ENCODE measurements around the gene SDK1. TPM values are rescaled to one million over a fixed set of nuclear protein-coding genes. Genes with fewer than 3 reads are reported as not detected.

Gene SDK1
- total and polyA plus RNA-seq, 2 experiments from 2014 or later, result not detected

- Histone ChIP-seq H3K9me3 (ENCODE audit: low read depth) (no peaks in the 10 kb centered on the region), H4K20me1 (ENCODE audit: insufficient read depth) (no peaks in the 10 kb centered on the region), H3K36me3 (ENCODE audit: low read depth) (no peaks in the 10 kb centered on the region), H2AFZ (no peak overlapping the region), H3K27ac (no peak overlapping the region), H3K9ac (no peak overlapping the region), H3K4me3 (no peak overlapping the region), H3K27me3 (replicated peaks; ENCODE audit: insufficient read depth) (no peaks in the 10 kb centered on the region), H3K9me2 (ENCODE audit: insufficient read depth) (no peaks in the 10 kb centered on the region), H3F3A (ENCODE audit: insufficient read depth) (no peaks in the 10 kb centered on the region), H3K4me1 (ENCODE audit: insufficient read depth) (no peaks in the 10 kb centered on the region), H3K4me2 (ENCODE audit: unreplicated experiment) (no peak overlapping the region), H3K79me2 (ENCODE audit: insufficient read depth) (no peaks in the 10 kb centered on the region)
- 68 to 76% methylated on average over 26 to 30 of the region's 30 CpGs for WGBS, 2 experiments (ENCODE audit: low coverage in 1 of 2, low lambda C conversion rate in 2 of 2, missing lambda C conversion rate in 2 of 2)
- in situ Hi-C loops (cut with MboI), result no loop called here
- no peak for TF ChIP-seq EZH2 (IDR thresholded peaks at IDR 0.05; ENCODE audit: insufficient read depth, poor library complexity, severe bottlenecking)
- TF ChIP-seq EZH2phosphoT487 (IDR thresholded peaks at IDR 0.05; ENCODE audit: insufficient read depth, low read depth), result no peak
- no peak for DNase-seq
Observed at GRCh38 chr7:3942816-3943745, 642.0 kb downstream of the SDK1 start.

GRCh38 chr7:3943779-3944520, 642.9 kb downstream of the SDK1 start:
- in situ Hi-C loops (cut with MboI), result no loop called here
- no peaks in the 10 kb centered on the region for H3K27me3 ChIP-seq (replicated peaks; ENCODE audit: insufficient read depth)
- H3K27ac ChIP-seq, result no peak overlapping the region
- no peaks in the 10 kb centered on the region for H3K9me2 ChIP-seq (ENCODE audit: insufficient read depth)
- no peaks in the 10 kb centered on the region for H4K20me1 ChIP-seq (ENCODE audit: insufficient read depth)
- H3K4me2 ChIP-seq (ENCODE audit: unreplicated experiment), result no peak overlapping the region
- H3K36me3 ChIP-seq (ENCODE audit: low read depth), result no peaks in the 10 kb centered on the region
- no peaks in the 10 kb centered on the region for H3K9me3 ChIP-seq (ENCODE audit: low read depth)
- H2AFZ ChIP-seq, result no peak overlapping the region
- DNase-seq, result no peak
- H3K79me2 ChIP-seq (ENCODE audit: insufficient read depth), result no peaks in the 10 kb centered on the region
- H3K4me1 ChIP-seq (ENCODE audit: insufficient read depth), result no peaks in the 10 kb centered on the region
- no peak overlapping the region for H3K9ac ChIP-seq
- 42% methylated on average over 10 of the region's 10 CpGs for WGBS, 2 experiments (ENCODE audit: low coverage in 1 of 2, low lambda C conversion rate in 2 of 2, missing lambda C conversion rate in 2 of 2)
- H3F3A ChIP-seq (ENCODE audit: insufficient read depth), result no peaks in the 10 kb centered on the region
- TF ChIP-seq EZH2 (IDR thresholded peaks at IDR 0.05; ENCODE audit: insufficient read depth, poor library complexity, severe bottlenecking), result no peak
- TF ChIP-seq EZH2phosphoT487 (IDR thresholded peaks at IDR 0.05; ENCODE audit: insufficient read depth, low read depth), result no peak
- H3K4me3 ChIP-seq, result no peak overlapping the region

- no peaks in the 10 kb centered on the region for H3F3A ChIP-seq (ENCODE audit: insufficient read depth)
- H2AFZ ChIP-seq, result no peak overlapping the region
- TF ChIP-seq EZH2 (IDR thresholded peaks at IDR 0.05; ENCODE audit: insufficient read depth, poor library complexity, severe bottlenecking) (no peak), EZH2phosphoT487 (IDR thresholded peaks at IDR 0.05; ENCODE audit: insufficient read depth, low read depth) (no peak)
- no peaks in the 10 kb centered on the region for H3K9me3 ChIP-seq (ENCODE audit: low read depth)
- H3K4me2 ChIP-seq (ENCODE audit: unreplicated experiment), result no peak overlapping the region
- no peaks in the 10 kb centered on the region for H3K4me1 ChIP-seq (ENCODE audit: insufficient read depth)
- H3K79me2 ChIP-seq (ENCODE audit: insufficient read depth), result no peaks in the 10 kb centered on the region
- H4K20me1 ChIP-seq (ENCODE audit: insufficient read depth), result no peaks in the 10 kb centered on the region
- 75 to 76% methylated on average over 16 of the region's 16 CpGs for WGBS, 2 experiments (ENCODE audit: low coverage in 1 of 2, low lambda C conversion rate in 2 of 2, missing lambda C conversion rate in 2 of 2)
- no peak for DNase-seq
- in situ Hi-C loops (cut with MboI), result no loop called here
- H3K27me3 ChIP-seq (replicated peaks; ENCODE audit: insufficient read depth), result no peaks in the 10 kb centered on the region
- H3K4me3 ChIP-seq, result no peak overlapping the region
- no peaks in the 10 kb centered on the region for H3K9me2 ChIP-seq (ENCODE audit: insufficient read depth)
- H3K9ac ChIP-seq, result no peak overlapping the region
- no peaks in the 10 kb centered on the region for H3K36me3 ChIP-seq (ENCODE audit: low read depth)
- no peak overlapping the region for H3K27ac ChIP-seq
Observed at GRCh38 chr7:3949242-3949640, 648.2 kb downstream of the SDK1 start.

GRCh38 chr7:3950249-3950648, 649.2 kb downstream of the SDK1 start:
- no peaks in the 10 kb centered on the region for H3K9me3 ChIP-seq (ENCODE audit: low read depth)
- H4K20me1 ChIP-seq (ENCODE audit: insufficient read depth), result no peaks in the 10 kb centered on the region
- H2AFZ ChIP-seq, result no peak overlapping the region
- no peak overlapping the region for H3K27ac ChIP-seq
- no peaks in the 10 kb centered on the region for H3K4me1 ChIP-seq (ENCODE audit: insufficient read depth)
- H3K36me3 ChIP-seq (ENCODE audit: low read depth), result no peaks in the 10 kb centered on the region
- no peaks in the 10 kb centered on the region for H3K27me3 ChIP-seq (replicated peaks; ENCODE audit: insufficient read depth)
- TF ChIP-seq EZH2phosphoT487 (IDR thresholded peaks at IDR 0.05; ENCODE audit: insufficient read depth, low read depth) (no peak), EZH2 (IDR thresholded peaks at IDR 0.05; ENCODE audit: insufficient read depth, poor library complexity, severe bottlenecking) (no peak)
- H3F3A ChIP-seq (ENCODE audit: insufficient read depth), result no peaks in the 10 kb centered on the region
- no peaks in the 10 kb centered on the region for H3K9me2 ChIP-seq (ENCODE audit: insufficient read depth)
- no peak overlapping the region for H3K4me3 ChIP-seq
- no peak for DNase-seq
- 62 to 67% methylated on average over 5 of the region's 5 CpGs for WGBS, 2 experiments (ENCODE audit: low coverage in 1 of 2, low lambda C conversion rate in 2 of 2, missing lambda C conversion rate in 2 of 2)
- no peak overlapping the region for H3K4me2 ChIP-seq (ENCODE audit: unreplicated experiment)
- no peaks in the 10 kb centered on the region for H3K79me2 ChIP-seq (ENCODE audit: insufficient read depth)
- in situ Hi-C loops (cut with MboI), result no loop called here
- H3K9ac ChIP-seq, result no peak overlapping the region

Measured in GM23248 (cell line).